Endothelial cell of umbilical vein (primary cell): Measurements from ENCODE around the gene HES2. TPM values are rescaled to one million over a fixed set of nuclear protein-coding genes. Genes with fewer than 3 reads are reported as not detected.
"Not testable (repeated sequence)": the region's sequence is repeated elsewhere in the genome, so short reads cannot be mapped to it uniquely, and the experiment has no call there.

Experiments used
- BruUV-seq: library from RNA; stranded (reverse); fragments of 400-500 nt; replicated peaks from 2 replicates; lab custom pipeline; 2021; lab: Mats Ljungman, UMichigan
- CTCF ChIA-PET: fragments of 300-600, 350-600 bp; sonication (Branson Sonifier 250); formaldehyde crosslinking; loops from one replicate; lab custom pipeline; 2021; ENCODE audit warnings: antibody characterized with exemption, inconsistent platforms; lab: Charles Lee
- POLR2A ChIA-PET: fragments of 300-600, 350-600 bp; sonication (Branson Sonifier 250); formaldehyde crosslinking; loops from one replicate; lab custom pipeline; 2021; ENCODE audit warnings: antibody characterized with exemption, inconsistent platforms; lab: Charles Lee
- DNase-seq: peaks from one replicate; pipeline ENCODE4 v3.0.0-alpha.2; 2011; ENCODE audit warnings: low read depth, low spot score
- FAIRE-seq: peaks from 2 replicates; lab custom pipeline; 2011; peaks lifted over from hg19 to GRCh38; lab: Jason Lieb, UNC
- H2AFZ ChIP-seq: 2 replicates; pipeline ENCODE4 v1.6.0; 2012; ENCODE audit warnings: low read depth, low read length, control low read depth, inconsistent platforms
- H3K27ac ChIP-seq: 2 replicates; pipeline ENCODE4 v1.5.1; 2011; ENCODE audit warnings: low read depth, mild to moderate bottlenecking, control low read depth, low read length, moderate library complexity; ENCODE audit not compliant: insufficient read depth
- H3K27me3 ChIP-seq, 2 experiments: 2 replicates each; pipeline versions ENCODE4 v1.6.0 to v1.6.1; 2011; ENCODE audit warnings: low read length in 2 of 2, mixed read lengths in 1 of 2; ENCODE audit not compliant: control insufficient read depth in 2 of 2, insufficient read depth in 2 of 2
- H3K36me3 ChIP-seq, 2 experiments: 2 replicates in 1 of 2; 3 replicates in 1 of 2; pipeline ENCODE4 v1.5.1; 2011; ENCODE audit warnings: low read length in 2 of 2, mild to moderate bottlenecking in 1 of 2, moderate library complexity in 1 of 2; ENCODE audit not compliant: control insufficient read depth in 2 of 2, insufficient read depth in 2 of 2; ENCODE audit errors: extremely low read depth in 1 of 2
- H3K4me1 ChIP-seq: 3 replicates; pipeline ENCODE4 v1.5.1; 2011; ENCODE audit warnings: mild to moderate bottlenecking, low read length; ENCODE audit not compliant: control insufficient read depth, insufficient read depth; ENCODE audit errors: extremely low read depth
- H3K4me2 ChIP-seq: 2 replicates; pipeline ENCODE4 v1.6.1; 2011; ENCODE audit warnings: low read length, control low read depth, mixed read lengths; ENCODE audit not compliant: insufficient read depth
- H3K4me3 ChIP-seq, 3 experiments: fragments of 200-600 bp in 1 of 3; sonication (generic), shearing (Covaris generic) in 1 of 3; replicated peaks in 1 of 3; 2 replicates each; pipeline ENCODE4 v1.5.1; 2011 to 2016; ENCODE audit warnings: control low read depth in 3 of 3, low read length in 3 of 3, mild to moderate bottlenecking in 2 of 3, inconsistent platforms in 1 of 3, low read depth in 1 of 3, moderate library complexity in 1 of 3; ENCODE audit not compliant: insufficient read depth in 1 of 3
- H3K79me2 ChIP-seq: 2 replicates; pipeline ENCODE4 v1.6.0; 2012; ENCODE audit warnings: low read length, inconsistent platforms; ENCODE audit not compliant: control insufficient read depth, insufficient read depth
- H3K9ac ChIP-seq: replicated peaks from 2 replicates; pipeline ENCODE3; 2011; ENCODE audit warnings: low read length, control low read depth; ENCODE audit not compliant: insufficient read depth; ENCODE audit errors: extremely low read depth
- H3K9me1 ChIP-seq: replicated peaks from 3 replicates; pipeline ENCODE4 v1.6.0; 2011; ENCODE audit warnings: mild to moderate bottlenecking, low read length; ENCODE audit not compliant: control insufficient read depth, insufficient read depth; ENCODE audit errors: extremely low read depth
- H3K9me3 ChIP-seq: replicated peaks from 2 replicates; pipeline ENCODE4 v1.5.1; 2012; ENCODE audit warnings: low read length, inconsistent platforms; ENCODE audit not compliant: control insufficient read depth, insufficient read depth
- H4K20me1 ChIP-seq: replicated peaks from 2 replicates; pipeline ENCODE3; 2011; ENCODE audit warnings: mild to moderate bottlenecking, low read length; ENCODE audit not compliant: control insufficient read depth, insufficient read depth; ENCODE audit errors: extremely low read depth
- EZH2 ChIP-seq: IDR thresholded peaks from 2 replicates; pipeline ENCODE4 v1.6.1; 2012; ENCODE audit warnings: borderline replicate concordance, low read depth, mild to moderate bottlenecking, moderate library complexity, low read length, inconsistent platforms; ENCODE audit not compliant: severe bottlenecking
- FOS ChIP-seq: IDR thresholded peaks from 2 replicates; pipeline ENCODE4 v1.6.1; 2011; ENCODE audit warnings: mild to moderate bottlenecking, low read length, moderate library complexity, borderline replicate concordance; ENCODE audit not compliant: insufficient read depth
- GATA2 ChIP-seq: IDR thresholded peaks from 2 replicates; pipeline ENCODE4 v1.7.0; 2011; ENCODE audit warnings: low read depth, mild to moderate bottlenecking, moderate library complexity, mixed read lengths, low read length; ENCODE audit not compliant: insufficient read length, insufficient read depth
- MYC ChIP-seq: IDR thresholded peaks from one replicate; pipeline ENCODE4 v1.6.1; 2011; ENCODE audit warnings: mild to moderate bottlenecking, low read depth, low read length
- POLR2A ChIP-seq: IDR thresholded peaks from 2 replicates; pipeline ENCODE4 v1.6.1; 2012; ENCODE audit warnings: low read depth, mild to moderate bottlenecking, control low read depth, low read length
- dilution Hi-C: fragments of 300-500 bp; cut with MboI; formaldehyde crosslinking; loops from one replicate; pipeline ENCODE4 v1.15.0; 2019; ENCODE audit warnings: low sequenced_read_pairs; ENCODE audit not compliant: extremely low pct_ligation_motif_present
- intact Hi-C: fragments of 100-400 bp; cut with micrococcal nuclease; formaldehyde crosslinking; loops from one replicate; pipeline ENCODE4 v1.10.0; 2022
- polyA plus RNA-seq, 4 experiments: library from polyadenylated mRNA; depleted of rRNA in 3 of 4; stranded (reverse) in 3 of 4; unstranded in 1 of 4; fragments of >200 nt; gene quantifications; 2 replicates each; pipeline versions ENCODE4 v1.2.1 to v1.2.3, GENCODE V29; 2011 to 2012; ENCODE audit warnings: missing spikeins in 1 of 4
- total RNA-seq: library from RNA; stranded (reverse); gene quantifications from 2 replicates; pipeline ENCODE4 v1.2.3, GENCODE V29; 2021
- TF ChIP-seq, protein P1 (sequence below), 2 donors: IDR thresholded peaks; 1 replicate in 1 of 2; 2 replicates in 1 of 2; pipeline ENCODE4 v1.5.1; 2011; ENCODE audit warnings: low read length in 2 of 2, mild to moderate bottlenecking in 2 of 2, moderate library complexity in 2 of 2, control low read depth in 1 of 2, inconsistent platforms in 1 of 2, low read depth in 1 of 2; ENCODE audit not compliant: insufficient read depth in 1 of 2; ENCODE audit errors: extremely low read depth in 1 of 2
- TF ChIP-seq, protein P2 (sequence below): IDR thresholded peaks from 2 replicates; pipeline ENCODE4 v1.6.1; 2011; ENCODE audit not compliant: insufficient read depth, insufficient read length

Gene HES2
- total and polyA plus RNA-seq, 2 donors (not counting 3 experiments of a cell fraction or from before 2014, with no cell fraction given): 3.6 to 9.4 TPM

DNA sequence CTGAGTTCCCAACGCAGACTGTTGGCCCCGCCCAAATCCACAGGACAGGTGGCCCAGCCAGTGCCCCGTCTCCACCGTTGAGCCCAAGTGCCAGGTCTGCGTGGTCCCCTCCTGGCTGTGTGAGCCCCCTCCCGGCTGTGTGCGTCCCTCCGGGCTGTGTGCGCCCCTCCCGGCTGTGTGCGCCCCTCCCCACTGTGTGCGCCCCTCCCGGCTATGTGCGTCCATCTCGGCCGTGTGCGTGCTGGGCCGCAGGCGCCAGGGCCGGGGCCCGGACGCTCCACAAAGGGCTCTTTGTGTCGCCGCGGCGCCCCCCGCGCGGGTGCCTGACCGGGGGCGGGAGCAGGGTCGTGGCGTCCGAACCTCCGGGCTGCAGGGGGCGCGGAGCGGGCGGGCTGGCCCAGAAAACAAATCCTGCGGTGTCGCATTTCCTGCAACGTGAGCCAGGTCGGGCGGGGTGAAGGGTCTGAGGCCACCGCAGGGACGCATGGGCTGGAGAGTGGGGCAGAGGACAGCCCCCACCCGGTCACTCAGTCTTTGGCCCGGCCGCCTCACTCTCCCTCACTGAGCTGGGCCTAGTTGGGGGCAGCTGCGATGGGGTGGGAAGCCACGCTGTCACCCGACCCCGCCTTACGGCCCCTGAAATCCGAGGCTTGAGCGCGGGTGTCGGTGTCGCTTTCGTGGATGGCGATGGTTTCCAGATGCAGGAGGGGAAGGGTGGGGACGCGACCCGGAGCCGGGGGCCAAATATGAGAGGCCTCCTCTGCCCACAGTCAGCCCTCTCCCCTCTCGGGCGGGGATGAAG, 27.5 kb upstream of the HES2 start:
- Histone ChIP-seq H3K4me3 (no peak overlapping the region), H3K9me3 (no peaks in the 10 kb centered on the region), H3K79me2 (no peaks in the 10 kb centered on the region), H3K27ac (no peak overlapping the region), H3K27me3 (peaks cover 38 to 44% of the 10 kb centered on the region in 2 experiments), H3K9ac (no peak overlapping the region), H3K9me1 (no peaks in the 10 kb centered on the region), H2AFZ (no peak overlapping the region), H3K4me2 (no peak overlapping the region), H3K4me1 (no peaks in the 10 kb centered on the region), H4K20me1 (no peaks in the 10 kb centered on the region), H3K36me3 (no peaks in the 10 kb centered on the region)
- intact Hi-C loops: no loop called here
- DNase-seq (no peak), FAIRE-seq (peak; percentile 66)
- ChIA-PET POLR2A (no interaction called here), CTCF (interaction anchor here (0.6 kb wide), 1 partner anchor 44 kb away, joined by 4 read pairs; the partner anchor contains the start of gene PLEKHG5)
- dilution Hi-C loops: no loop called here
- TF ChIP-seq GATA2: no peak
- peak; percentile 78 for TF ChIP-seq EZH2
- no TSS peak for BruUV-seq

DNA sequence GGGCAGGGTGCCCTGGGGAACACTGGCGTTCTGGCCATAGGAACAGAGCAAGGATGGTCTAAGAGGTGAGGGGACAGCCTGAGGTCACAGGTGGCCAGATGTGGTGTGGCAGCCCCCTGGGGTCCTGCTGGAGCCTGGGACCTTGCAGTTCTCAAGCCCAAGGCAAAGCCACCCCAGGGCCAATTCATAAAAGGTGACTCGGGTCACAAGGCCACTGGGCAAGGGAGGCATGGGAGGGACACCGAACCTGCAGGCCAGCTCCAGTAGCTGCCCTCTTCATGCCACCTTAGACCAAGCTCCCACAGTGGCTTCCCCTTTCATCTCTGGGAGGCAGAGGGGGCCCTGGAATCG, 26.9 kb upstream of the HES2 start:
- DNase-seq (no peak), FAIRE-seq (no peak)
- intact Hi-C loops: no loop called here
- H3K27ac ChIP-seq: no peak overlapping the region
- no peak overlapping the region for H2AFZ ChIP-seq
- no TSS peak for BruUV-seq
- POLR2A ChIA-PET: no interaction called here
- H3K27me3 ChIP-seq: peaks cover 38 to 42% of the 10 kb centered on the region in 2 experiments
- H3K4me1 ChIP-seq: no peaks in the 10 kb centered on the region
- no peaks in the 10 kb centered on the region for H3K79me2 ChIP-seq
- CTCF ChIA-PET: interaction anchor here (0.6 to 2.0 kb wide), 5 partner anchors 9 to 199 kb away, joined by 3 to 9 read pairs (median 5); partner anchors contain the start of gene HES2
- no peaks in the 10 kb centered on the region for H3K9me1 ChIP-seq
- no peaks in the 10 kb centered on the region for H4K20me1 ChIP-seq
- no peaks in the 10 kb centered on the region for H3K9me3 ChIP-seq
- H3K4me2 ChIP-seq: no peak overlapping the region
- H3K9ac ChIP-seq: no peak overlapping the region
- H3K4me3 ChIP-seq: no peak overlapping the region
- H3K36me3 ChIP-seq: no peaks in the 10 kb centered on the region
- TF ChIP-seq POLR2A (no peak), MYC (no peak), FOS (no peak)
- TF ChIP-seq, protein P1, sequence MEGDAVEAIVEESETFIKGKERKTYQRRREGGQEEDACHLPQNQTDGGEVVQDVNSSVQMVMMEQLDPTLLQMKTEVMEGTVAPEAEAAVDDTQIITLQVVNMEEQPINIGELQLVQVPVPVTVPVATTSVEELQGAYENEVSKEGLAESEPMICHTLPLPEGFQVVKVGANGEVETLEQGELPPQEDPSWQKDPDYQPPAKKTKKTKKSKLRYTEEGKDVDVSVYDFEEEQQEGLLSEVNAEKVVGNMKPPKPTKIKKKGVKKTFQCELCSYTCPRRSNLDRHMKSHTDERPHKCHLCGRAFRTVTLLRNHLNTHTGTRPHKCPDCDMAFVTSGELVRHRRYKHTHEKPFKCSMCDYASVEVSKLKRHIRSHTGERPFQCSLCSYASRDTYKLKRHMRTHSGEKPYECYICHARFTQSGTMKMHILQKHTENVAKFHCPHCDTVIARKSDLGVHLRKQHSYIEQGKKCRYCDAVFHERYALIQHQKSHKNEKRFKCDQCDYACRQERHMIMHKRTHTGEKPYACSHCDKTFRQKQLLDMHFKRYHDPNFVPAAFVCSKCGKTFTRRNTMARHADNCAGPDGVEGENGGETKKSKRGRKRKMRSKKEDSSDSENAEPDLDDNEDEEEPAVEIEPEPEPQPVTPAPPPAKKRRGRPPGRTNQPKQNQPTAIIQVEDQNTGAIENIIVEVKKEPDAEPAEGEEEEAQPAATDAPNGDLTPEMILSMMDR (IDR thresholded peaks at IDR 0.05; ENCODE audit: extremely low read depth in 1 of 2, insufficient read depth in 1 of 2, low read depth in 1 of 2, low read length in 2 of 2): no peak
- TF ChIP-seq, protein P2, sequence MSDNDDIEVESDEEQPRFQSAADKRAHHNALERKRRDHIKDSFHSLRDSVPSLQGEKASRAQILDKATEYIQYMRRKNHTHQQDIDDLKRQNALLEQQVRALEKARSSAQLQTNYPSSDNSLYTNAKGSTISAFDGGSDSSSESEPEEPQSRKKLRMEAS: no peak
- dilution Hi-C loops: no loop called here

DNA sequence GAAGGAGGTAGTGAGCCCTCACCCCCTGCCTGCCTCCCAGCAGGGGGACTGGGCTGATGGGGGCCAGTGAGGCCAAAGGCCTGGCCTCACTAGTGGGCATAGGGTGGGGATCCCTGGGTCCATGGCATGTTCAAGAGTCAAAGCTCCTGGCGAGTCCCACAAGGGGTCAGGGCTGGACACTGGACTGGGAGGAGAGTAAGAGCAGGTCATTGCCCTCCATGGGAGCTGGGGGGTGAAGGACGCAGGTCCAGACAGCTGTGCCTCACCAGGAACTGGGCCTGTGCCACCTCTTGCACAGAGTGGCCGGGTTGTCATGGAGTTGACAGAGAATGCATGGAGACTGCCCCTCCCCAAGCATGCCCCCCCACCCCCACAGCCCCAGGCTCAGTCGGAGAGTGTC, 26.2 kb upstream of the HES2 start:
- H3K27ac ChIP-seq, H3K4me2 ChIP-seq, H3K4me3 ChIP-seq, H3K79me2 ChIP-seq, H4K20me1 ChIP-seq, DNase-seq, H3K9me1 ChIP-seq, POLR2A ChIA-PET, H2AFZ ChIP-seq, H3K4me1 ChIP-seq, H3K9me3 ChIP-seq, H3K9ac ChIP-seq, BruUV-seq, dilution Hi-C loops, FAIRE-seq, H3K36me3 ChIP-seq: not testable (repeated sequence)
- CTCF ChIA-PET: interaction anchor here (0.6 to 2.0 kb wide), 9 partner anchors 8 to 201 kb away, joined by 3 to 9 read pairs (median 4); partner anchors contain the start of gene HES2
- H3K27me3 ChIP-seq: peaks cover 36 to 40% of the 10 kb centered on the region in 2 experiments
- intact Hi-C loops: loop anchor here (1.0 to 2.0 kb wide), 2 partner anchors 41 to 772 kb away; no protein-coding TSS in a partner anchor
